ENCODE data around the gene SH3TC1. TPM values are rescaled to one million over a fixed set of nuclear protein-coding genes. Genes with fewer than 3 reads are reported as not detected.

The SH3TC1 gene
- total and polyA plus RNA-seq, 10 of the 15 experiments (the other 5 are each of a cell fraction or from before 2014, with no cell fraction given), result 0.19 to 47.0 (median 18.4) TPM

DNA sequence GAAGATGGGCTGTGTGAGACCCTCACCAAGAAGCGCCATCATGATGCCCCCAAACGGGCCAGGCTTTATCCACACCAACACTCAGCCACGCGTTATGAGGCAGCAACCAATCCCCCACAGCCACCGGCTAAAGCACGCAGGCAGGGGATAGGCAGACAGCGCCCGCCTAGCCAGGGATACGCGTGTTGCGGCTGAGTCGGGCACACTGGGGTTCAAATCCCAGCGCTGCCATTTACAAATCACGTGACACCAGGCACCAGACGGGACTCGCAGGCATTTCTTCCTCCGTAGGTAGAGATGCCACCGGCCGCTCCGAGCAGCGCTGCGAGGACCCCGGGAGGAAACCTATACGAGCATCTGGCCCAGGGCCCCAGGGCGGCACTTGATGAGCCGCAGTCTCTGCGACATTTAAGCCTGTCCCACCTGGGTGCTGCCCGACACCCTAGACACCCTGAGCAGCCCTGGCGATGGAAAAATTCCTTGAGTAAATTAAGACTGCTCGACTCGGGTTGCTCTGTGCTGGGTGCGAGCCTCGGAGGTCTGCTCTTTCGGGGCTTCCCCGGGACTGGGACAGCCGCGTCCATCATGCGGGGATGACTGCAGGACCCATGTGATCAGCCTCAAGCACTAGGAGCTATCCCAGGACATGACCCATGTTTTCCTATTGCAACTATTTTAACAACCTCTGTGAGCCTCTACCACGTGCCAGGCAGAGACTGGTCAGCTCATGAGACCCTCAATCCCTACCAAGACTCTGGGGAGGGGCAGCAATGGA, 46.8 kb upstream of the SH3TC1 start:
- H3K4me3 ChIP-seq, result no peak overlapping the region
- ATAC-seq (no peak), DNase-seq (ENCODE audit: low read depth, low spot score) (no peak), FAIRE-seq (no peak)
- H3K27ac ChIP-seq (ENCODE audit: control insufficient read depth, insufficient read depth), result no peak overlapping the region
- no peaks in the 10 kb centered on the region for H3K9me3 ChIP-seq (replicated peaks; ENCODE audit: control insufficient read depth, insufficient read depth, low read length)
- H3K79me2 ChIP-seq (ENCODE audit: control insufficient read depth, insufficient read depth, low read length), result no peaks in the 10 kb centered on the region
- TF ChIP-seq ZNF217 (IDR thresholded peaks at IDR 0.05), result no peak
- TF ChIP-seq, protein P1, sequence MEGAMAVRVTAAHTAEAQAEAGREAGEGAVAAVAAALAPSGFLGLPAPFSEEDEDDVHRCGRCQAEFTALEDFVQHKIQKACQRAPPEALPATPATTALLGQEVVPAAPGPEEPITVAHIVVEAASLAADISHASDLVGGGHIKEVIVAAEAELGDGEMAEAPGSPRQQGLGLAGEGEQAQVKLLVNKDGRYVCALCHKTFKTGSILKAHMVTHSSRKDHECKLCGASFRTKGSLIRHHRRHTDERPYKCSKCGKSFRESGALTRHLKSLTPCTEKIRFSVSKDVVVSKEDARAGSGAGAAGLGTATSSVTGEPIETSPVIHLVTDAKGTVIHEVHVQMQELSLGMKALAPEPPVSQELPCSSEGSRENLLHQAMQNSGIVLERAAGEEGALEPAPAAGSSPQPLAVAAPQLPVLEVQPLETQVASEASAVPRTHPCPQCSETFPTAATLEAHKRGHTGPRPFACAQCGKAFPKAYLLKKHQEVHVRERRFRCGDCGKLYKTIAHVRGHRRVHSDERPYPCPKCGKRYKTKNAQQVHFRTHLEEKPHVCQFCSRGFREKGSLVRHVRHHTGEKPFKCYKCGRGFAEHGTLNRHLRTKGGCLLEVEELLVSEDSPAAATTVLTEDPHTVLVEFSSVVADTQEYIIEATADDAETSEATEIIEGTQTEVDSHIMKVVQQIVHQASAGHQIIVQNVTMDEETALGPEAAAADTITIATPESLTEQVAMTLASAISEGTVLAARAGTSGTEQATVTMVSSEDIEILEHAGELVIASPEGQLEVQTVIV (IDR thresholded peaks at IDR 0.05; ENCODE audit: borderline replicate concordance, partially characterized antibody), result no peak
- in situ Hi-C loops (cut with MboI), result no loop called here
- intact Hi-C loops (cut with micrococcal nuclease; ENCODE audit: unreplicated experiment), result no loop called here
- H3K4me2 ChIP-seq (ENCODE audit: control insufficient read depth, insufficient read depth), result no peak overlapping the region
- no TSS peak for BruUV-seq (replicated peaks)
- no peaks in the 10 kb centered on the region for H4K20me1 ChIP-seq (ENCODE audit: control insufficient read depth, insufficient read depth)
- no peaks in the 10 kb centered on the region for H3K27me3 ChIP-seq (replicated peaks in 1 of 2; ENCODE audit: control insufficient read depth in 2 of 2, insufficient read depth in 2 of 2, low read length in 1 of 2)
- no peak overlapping the region for H2AFZ ChIP-seq (ENCODE audit: control insufficient read depth, low read depth, low read length)
- H3K9ac ChIP-seq (ENCODE audit: control insufficient read depth, insufficient read depth, low read length), result no peak overlapping the region
- 69% methylated on average over 39 of the region's 39 CpGs for WGBS (ENCODE audit: insufficient coverage, insufficient replicate concordance, low lambda C conversion rate, missing lambda C conversion rate)
- RAD21 ChIA-PET (ENCODE audit: unreplicated experiment), result no interaction called here
- no peaks in the 10 kb centered on the region for H3K4me1 ChIP-seq (ENCODE audit: control insufficient read depth, insufficient read depth, low read length)
- SMC1A ChIA-PET (ENCODE audit: uncharacterized antibody, unreplicated experiment), result no interaction called here
- CTCF ChIA-PET, result no interaction called here
- H3K36me3 ChIP-seq (ENCODE audit: control insufficient read depth in 2 of 2, insufficient read depth in 2 of 2, low read length in 1 of 2), result no peaks in the 10 kb centered on the region
- POLR2A ChIA-PET, result no interaction called here

DNA sequence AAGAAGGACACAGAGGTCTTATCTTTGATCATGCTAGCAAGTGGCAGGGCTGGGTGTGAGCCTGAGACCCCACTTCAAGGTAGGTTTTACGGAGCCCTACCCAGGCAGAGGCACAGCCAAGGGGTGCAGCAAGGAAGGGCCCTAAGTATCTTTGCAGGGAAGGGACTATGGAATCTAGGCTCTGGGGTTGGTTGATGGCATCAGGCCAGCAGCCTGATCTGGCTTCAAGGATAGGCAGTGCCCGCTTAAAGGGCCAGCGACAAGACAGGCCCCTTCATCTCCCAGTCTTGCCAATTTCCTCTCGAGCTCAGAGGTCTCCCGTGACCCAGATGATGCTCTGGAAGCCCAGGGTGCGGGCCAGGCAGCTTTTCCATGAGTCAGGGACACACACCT, 46.2 kb upstream of the SH3TC1 start:
- CTCF ChIA-PET, result no interaction called here
- no TSS peak for BruUV-seq (replicated peaks)
- Histone ChIP-seq H4K20me1 (ENCODE audit: control insufficient read depth, insufficient read depth) (no peaks in the 10 kb centered on the region), H3K4me2 (ENCODE audit: control insufficient read depth, insufficient read depth) (no peak overlapping the region), H3K27ac (ENCODE audit: control insufficient read depth, insufficient read depth) (no peak overlapping the region), H3K4me1 (ENCODE audit: control insufficient read depth, insufficient read depth, low read length) (no peaks in the 10 kb centered on the region), H3K79me2 (ENCODE audit: control insufficient read depth, insufficient read depth, low read length) (no peaks in the 10 kb centered on the region), H3K27me3 (replicated peaks in 1 of 2; ENCODE audit: control insufficient read depth in 2 of 2, insufficient read depth in 2 of 2, low read length in 1 of 2) (no peaks in the 10 kb centered on the region), H3K9me3 (replicated peaks; ENCODE audit: control insufficient read depth, insufficient read depth, low read length) (no peaks in the 10 kb centered on the region), H3K4me3 (no peak overlapping the region), H3K9ac (ENCODE audit: control insufficient read depth, insufficient read depth, low read length) (no peak overlapping the region), H2AFZ (ENCODE audit: control insufficient read depth, low read depth, low read length) (no peak overlapping the region), H3K36me3 (ENCODE audit: control insufficient read depth in 2 of 2, insufficient read depth in 2 of 2, low read length in 1 of 2) (no peaks in the 10 kb centered on the region)
- POLR2A ChIA-PET, result no interaction called here
- SMC1A ChIA-PET (ENCODE audit: uncharacterized antibody, unreplicated experiment), result no interaction called here
- FAIRE-seq (no peak), ATAC-seq (no peak), DNase-seq (ENCODE audit: low read depth, low spot score) (no peak)
- 38% methylated on average over 6 of the region's 6 CpGs for WGBS (ENCODE audit: insufficient coverage, insufficient replicate concordance, low lambda C conversion rate, missing lambda C conversion rate)
- RAD21 ChIA-PET (ENCODE audit: unreplicated experiment), result no interaction called here
- no peak for TF ChIP-seq USF1 (IDR thresholded peaks at IDR 0.05; ENCODE audit: borderline replicate concordance, extremely low read length, insufficient read depth, low read depth, low read length)
- no peak for TF ChIP-seq JUNB (IDR thresholded peaks at IDR 0.05)
- no peak for TF ChIP-seq ASH2L (IDR thresholded peaks at IDR 0.05; ENCODE audit: borderline replicate concordance, low read depth)
- TF ChIP-seq CBX3 (IDR thresholded peaks at IDR 0.05; ENCODE audit: borderline replicate concordance, low read depth), result no peak
- TF ChIP-seq, protein P2, sequence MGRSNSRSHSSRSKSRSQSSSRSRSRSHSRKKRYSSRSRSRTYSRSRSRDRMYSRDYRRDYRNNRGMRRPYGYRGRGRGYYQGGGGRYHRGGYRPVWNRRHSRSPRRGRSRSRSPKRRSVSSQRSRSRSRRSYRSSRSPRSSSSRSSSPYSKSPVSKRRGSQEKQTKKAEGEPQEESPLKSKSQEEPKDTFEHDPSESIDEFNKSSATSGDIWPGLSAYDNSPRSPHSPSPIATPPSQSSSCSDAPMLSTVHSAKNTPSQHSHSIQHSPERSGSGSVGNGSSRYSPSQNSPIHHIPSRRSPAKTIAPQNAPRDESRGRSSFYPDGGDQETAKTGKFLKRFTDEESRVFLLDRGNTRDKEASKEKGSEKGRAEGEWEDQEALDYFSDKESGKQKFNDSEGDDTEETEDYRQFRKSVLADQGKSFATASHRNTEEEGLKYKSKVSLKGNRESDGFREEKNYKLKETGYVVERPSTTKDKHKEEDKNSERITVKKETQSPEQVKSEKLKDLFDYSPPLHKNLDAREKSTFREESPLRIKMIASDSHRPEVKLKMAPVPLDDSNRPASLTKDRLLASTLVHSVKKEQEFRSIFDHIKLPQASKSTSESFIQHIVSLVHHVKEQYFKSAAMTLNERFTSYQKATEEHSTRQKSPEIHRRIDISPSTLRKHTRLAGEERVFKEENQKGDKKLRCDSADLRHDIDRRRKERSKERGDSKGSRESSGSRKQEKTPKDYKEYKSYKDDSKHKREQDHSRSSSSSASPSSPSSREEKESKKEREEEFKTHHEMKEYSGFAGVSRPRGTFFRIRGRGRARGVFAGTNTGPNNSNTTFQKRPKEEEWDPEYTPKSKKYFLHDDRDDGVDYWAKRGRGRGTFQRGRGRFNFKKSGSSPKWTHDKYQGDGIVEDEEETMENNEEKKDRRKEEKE (IDR thresholded peaks at IDR 0.05), result no peak
- TF ChIP-seq ZSCAN29 (IDR thresholded peaks at IDR 0.05), result no peak
- TF ChIP-seq NR2C1 (IDR thresholded peaks at IDR 0.05), result no peak
- no peak for TF ChIP-seq BCL11A (IDR thresholded peaks at IDR 0.05; ENCODE audit: low read depth, low read length)
- TF ChIP-seq SMAD1 (IDR thresholded peaks at IDR 0.05; ENCODE audit: low read depth, partially characterized antibody), result no peak
- no peak for TF ChIP-seq HCFC1 (IDR thresholded peaks at IDR 0.05; ENCODE audit: low read length)
- in situ Hi-C loops (cut with MboI) (no loop called here), intact Hi-C loops (cut with micrococcal nuclease; ENCODE audit: unreplicated experiment) (no loop called here)

Data from GM12878 (cell line).